ENCODE data around the gene SLCO3A1.
A peak's percentile ranks its signal among the peaks of the same experiment; 100 is the strongest.
"Not testable (repeated sequence)": the region's sequence is repeated elsewhere in the genome, so short reads cannot be mapped to it uniquely, and the experiment has no call there.

The SLCO3A1 gene

DNA sequence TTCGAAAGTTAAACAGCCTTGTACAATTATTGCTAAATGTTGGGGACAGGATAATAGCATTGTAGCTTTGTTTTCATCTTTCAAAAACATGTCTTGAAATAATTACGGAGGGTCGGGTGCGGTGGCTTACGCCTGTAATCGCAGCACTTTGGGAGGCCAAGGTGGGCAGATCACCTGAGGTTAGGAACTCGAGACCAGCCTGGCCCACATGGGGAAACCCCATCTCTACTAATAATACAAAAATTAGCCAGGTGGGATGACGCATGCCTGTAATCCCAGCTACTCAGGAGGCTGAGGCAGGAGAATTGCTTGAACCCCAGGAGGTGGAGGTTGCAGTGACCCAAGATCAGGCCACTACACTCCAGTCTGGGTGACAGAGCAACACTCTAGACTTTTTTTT lies 216.7 kb downstream of the SLCO3A1 start:
- DNase-seq (ENCODE audit: low read depth) = not testable (repeated sequence)

DNA sequence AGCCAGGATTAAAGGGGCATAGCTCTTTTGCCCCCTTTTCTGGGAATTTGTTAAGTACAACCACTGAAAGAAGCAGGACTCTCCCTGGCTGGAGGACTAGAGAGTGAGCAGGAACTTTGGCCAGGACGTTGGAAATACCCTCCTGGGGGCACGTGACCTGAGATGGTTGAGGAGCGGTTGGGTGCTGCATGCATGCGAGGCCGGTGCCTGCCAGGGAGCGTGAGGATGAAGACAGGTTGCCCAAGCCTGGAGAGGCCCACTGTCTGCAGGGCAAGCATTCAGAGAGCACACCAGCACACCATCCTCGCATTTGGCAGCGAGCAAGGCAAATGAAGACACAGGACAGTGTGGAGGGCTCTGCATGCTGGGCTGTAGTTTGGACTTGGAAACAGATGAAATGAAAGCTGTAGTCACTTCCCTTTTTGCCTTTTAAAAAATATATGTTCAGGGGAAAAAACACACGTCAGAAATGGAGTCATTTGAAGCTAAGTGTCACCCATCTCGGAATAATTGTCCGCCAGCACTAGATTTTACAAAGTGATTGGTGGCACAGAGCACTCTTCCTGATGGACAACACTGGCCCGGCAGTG lies 217.6 kb downstream of the SLCO3A1 start:
- no peak for DNase-seq (ENCODE audit: low read depth)

DNA sequence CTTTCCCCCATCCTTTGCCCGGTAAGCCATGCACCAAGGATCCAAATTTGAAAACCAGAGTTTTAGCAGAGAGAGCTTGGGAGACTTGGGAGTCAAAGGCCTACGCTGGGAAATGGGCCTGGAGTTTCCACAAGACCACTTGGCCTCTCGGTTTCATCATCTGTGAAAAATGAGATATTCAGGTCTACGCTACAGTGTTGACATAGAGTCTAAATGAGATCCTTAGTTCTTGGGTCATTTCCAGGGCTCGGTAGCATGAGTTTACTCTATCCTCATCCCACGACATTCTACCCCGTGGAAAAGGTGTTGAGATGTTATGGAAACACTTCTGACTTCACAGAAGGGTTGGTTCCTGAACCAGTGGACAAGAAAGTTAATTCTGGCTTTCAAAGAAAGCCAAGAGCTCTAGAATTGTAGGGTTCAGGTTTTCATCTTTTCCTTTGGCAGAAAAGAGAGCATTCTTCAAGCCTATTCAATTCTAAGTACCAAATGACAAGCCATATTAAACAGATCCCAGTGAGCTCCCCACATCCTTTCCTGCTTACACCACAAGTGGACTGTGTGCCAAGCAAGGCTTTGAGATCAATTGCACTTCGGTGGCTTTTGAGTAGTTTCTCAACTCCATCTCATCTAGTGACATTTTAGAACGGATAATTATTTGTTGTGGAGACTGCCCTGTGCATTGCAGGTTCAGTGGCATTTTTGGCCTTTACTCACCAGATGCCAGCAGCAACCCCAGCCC lies 219.7 kb downstream of the SLCO3A1 start:
- no peak for DNase-seq (ENCODE audit: low read depth)

DNA sequence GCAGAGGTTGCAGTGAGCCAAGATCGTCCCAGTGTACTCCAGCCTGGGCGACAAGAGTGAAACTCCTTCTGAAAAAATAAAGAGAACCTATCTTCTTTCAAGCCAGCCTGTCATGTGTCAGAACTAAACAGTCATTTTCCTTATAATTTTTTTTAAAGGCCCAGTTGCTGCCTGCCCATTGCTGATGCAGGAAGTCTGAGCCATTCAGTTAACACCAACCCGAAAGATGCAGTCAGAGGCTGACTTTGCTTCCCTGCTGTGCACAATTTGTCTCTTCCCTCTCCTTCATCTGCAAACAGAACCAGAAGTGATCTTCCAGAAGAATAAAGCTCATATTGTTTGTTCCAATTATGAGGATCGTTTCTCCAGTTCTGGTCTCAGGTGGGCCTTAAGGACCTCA lies 220.6 kb downstream of the SLCO3A1 start:
- DNase-seq (ENCODE audit: low read depth) = no peak

DNA sequence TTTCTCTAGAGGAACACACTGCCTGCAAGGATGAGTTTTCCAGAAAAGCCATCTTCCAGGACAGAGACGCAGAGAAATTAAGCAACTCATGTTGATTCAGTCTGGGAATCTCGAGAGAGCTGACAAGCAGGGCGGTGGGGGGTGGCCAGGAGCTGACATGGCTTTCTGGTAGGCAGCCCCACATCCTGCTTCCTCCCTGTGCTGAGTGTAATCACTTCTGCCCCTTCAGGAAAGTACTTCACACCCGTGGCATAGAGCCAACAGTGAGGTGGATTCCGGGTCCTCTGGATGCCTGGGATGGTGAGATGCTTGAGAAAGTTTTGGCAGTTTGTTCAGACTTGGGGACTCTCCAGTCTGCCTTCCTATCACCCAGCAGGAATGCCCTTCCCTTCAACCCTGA lies 221.1 kb downstream of the SLCO3A1 start:
- DNase-seq (ENCODE audit: low read depth) = no peak

DNA sequence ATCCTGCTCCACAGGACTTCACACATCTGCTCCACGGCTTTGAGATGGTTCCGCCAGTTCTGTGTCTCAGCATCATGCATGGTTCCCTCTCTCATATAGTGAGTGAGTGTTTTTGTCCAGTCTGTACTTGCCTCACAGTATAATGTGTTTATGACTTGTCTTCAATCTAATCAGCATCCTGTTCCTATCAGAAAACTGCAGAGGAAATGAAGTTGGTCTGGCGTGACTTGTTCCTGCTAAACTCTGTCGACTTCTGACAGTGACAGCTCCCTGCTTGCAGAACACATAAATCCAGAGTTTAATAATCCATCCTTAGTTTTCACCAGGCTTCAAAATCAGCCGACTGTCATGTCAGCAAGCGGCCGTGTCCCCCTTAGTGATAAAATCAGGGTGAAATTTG lies 222.3 kb downstream of the SLCO3A1 start:
- no peak for DNase-seq (ENCODE audit: low read depth)

DNA sequence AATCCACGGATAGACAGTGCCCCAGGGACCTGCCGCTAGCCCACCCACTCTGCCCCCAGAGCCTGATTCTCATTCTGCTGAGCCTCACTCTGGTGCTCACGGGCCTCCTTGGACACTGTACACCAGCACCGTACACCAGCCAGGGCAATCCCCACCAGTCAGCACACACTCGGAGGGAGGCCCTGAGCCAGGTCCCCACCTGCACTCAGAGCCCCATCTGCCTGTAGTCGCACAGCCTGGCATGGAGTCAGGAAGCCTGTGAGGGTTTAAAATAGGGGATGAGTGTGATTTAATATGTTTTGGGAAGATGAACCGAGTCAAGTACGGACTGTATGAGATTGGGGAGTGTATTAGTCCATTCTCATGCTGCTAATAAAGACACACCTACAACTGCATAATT lies 223.0 kb downstream of the SLCO3A1 start:
- DNase-seq (ENCODE audit: low read depth) = no peak

DNA sequence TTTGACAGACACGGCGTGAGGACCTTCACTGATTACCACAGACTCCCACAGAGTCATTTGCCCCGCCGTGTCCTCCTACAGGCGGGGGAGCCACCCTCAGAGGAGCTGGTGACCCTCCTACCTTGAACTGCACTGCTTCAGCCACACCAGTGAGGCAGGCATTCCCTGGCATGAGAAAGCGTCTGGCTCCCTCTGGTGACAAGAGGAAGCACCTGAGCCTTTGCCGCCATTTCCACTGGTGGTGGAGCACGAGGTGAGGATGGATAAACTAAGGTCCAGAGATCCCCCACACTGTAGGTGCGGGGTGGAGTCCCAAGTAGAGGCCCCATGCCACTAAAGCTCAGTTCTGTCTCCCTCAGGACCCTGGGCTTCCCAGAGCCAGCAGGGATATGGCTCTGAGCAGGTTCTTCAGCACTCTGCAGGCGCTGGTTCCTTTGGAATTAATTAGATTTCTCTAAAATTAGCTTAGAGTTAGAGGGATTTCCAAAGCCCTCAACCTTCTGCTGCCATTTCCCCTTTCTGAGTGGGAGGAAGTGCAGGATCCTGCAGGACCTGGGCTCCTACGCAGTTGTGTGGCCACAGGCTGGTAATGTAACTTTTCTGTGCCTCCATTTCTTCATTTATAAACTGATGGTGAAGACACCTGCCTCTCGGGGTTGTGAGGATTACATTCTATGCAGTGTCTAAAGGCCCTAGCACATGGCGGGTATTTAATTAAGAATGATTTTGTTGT lies 224.0 kb downstream of the SLCO3A1 start:
- DNase-seq (ENCODE audit: low read depth) = no peak

DNA sequence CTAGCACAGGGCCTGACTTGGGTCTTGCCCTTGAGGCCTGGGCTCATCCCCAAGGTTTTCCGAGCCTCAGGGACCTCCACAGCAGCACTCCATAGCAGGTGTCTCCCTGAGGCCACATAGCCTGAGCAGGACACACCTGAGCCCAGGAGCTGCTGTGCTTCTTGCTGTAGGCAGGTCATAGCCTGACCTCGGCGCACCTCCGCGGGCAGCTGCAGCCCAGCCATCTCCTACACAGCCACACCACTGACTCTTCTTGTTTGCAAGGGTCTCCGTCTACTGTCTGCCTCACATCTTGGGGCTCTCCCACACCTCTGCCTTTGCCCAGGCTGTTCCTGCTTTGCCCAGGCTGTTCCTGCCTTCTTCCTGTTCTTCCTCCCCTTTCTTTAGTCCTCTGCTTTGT lies 224.8 kb downstream of the SLCO3A1 start:
- DNase-seq (ENCODE audit: low read depth) = no peak

DNA sequence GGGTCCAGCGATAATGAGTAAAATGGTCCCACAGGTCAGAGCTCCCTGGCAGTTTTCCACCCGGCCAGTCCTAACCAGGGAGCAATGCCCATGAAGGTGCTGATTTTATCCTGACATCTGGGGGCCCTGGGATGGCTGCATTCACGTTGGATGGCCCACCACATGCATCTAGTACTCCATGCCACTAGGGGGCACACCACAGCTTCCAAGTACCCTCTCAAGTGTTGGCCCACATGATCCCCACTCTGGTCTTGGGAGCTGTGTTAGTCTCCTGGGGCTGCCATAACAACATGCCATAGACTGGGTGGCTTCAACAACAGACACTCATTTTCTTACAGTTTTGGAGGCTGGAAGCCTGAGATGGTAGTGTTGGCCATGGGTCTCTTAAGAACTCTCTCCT lies 225.5 kb downstream of the SLCO3A1 start:
- no peak for DNase-seq (ENCODE audit: low read depth)

DNA sequence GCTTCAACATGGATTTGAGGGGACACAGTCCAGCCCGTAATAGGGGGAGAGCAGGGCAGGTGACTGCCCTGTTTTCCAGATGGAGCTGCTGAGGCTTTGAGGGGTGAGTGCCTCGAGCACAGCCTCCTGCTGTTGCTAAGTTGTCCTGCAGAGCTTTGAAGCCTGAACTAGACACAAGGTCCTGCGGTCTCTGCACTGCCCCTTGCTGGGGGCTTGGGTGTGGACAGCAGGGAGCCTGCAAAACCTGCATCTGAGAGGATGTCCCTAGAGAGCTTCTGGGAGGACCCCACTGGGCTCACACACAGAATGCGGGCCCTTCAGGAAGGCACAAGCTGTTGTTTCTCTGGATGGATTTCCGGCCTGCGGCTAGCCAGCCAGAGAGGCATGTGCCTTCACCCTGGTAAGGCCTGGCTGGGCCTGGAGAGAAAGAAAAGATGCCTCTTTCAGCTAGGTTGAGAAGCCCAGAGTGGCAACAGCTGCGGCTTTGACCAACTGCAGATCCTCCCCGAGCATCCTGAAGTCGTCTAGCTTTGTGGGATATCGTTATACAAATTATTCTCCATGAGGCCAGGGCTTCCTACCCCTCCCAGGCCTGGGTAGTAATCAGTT lies 226.2 kb downstream of the SLCO3A1 start:
- no peak for DNase-seq (ENCODE audit: low read depth)

DNA sequence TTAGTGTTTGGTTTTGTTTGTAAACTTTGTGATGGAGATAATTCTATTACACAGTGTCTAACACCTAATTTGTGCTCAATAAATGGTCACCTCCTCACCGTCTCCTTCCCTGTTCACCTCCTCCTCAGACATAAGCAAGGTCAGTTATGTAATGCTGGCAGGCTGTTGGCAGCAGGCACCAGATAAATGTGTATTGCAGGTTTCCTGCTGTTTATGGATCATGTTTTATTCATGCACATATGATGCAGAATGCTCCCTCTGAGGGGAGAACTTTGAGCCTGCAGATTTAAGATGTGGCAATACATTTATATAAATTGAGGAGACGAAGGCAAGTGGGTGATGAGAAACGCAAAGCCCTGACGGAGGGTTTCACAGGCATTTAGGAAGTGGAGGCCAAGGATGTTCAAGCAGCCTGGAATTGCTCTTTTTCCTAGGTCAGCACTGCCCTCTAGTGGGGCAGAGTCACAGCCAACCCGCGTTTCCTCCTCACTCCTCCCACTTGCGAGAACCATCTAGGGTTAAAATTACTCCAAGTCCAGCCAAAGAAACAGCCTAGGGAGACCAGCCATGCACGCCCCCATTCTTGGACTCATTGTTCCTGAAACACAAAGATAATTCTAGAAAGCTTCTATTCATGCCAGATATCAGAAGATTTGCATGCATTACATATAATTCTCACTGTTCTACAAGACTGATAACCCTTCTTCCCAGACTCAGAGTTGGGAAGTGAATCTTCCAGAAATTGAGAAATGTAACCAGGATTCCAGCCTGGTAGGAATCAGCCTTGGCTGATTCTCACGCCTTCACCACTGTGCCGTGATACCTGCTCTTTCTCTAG lies 228.7 kb downstream of the SLCO3A1 start:
- peak; percentile 17 for DNase-seq (ENCODE audit: low read depth)

DNA sequence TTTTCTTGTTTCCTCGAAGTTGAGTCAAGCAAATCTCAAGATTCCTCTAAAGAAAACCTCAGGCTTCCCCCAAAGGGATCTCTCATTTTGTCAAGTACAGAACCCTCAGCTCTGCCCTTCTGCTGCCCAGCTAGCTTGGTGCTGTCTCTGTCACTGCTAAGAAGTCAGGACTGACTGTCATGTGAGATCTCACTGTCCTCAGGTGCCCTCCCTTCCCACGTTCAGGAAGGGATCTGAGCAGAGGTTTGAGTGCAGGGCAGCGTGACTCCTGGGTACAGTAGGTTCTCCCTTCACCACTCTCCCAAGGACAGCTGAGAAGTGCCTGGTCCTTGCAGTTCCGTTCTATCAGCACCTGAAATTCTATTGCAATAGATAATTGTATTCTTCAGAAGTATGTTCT lies 229.7 kb downstream of the SLCO3A1 start:
- no peak for DNase-seq (ENCODE audit: low read depth)

DNA sequence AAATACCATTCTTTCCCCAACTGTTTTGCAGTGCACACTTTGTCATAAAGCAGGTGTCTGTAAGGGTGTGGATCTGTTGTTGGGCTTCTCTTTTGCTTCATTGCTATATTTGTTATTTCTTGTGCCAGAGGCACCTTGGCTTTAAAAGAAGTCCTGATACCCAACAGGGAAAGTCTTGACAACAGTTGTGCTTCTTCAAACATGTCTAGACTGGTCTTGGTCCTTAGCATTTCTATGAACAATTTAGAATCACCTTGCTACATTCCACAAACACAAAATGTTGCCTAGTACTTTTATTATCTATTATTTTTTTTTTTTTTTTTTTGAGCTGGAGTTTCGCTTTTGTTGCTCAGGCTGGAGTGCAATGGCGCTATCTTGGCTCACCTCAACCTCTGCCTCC lies 233.7 kb downstream of the SLCO3A1 start:
- no peak for DNase-seq (ENCODE audit: low read depth)

DNA sequence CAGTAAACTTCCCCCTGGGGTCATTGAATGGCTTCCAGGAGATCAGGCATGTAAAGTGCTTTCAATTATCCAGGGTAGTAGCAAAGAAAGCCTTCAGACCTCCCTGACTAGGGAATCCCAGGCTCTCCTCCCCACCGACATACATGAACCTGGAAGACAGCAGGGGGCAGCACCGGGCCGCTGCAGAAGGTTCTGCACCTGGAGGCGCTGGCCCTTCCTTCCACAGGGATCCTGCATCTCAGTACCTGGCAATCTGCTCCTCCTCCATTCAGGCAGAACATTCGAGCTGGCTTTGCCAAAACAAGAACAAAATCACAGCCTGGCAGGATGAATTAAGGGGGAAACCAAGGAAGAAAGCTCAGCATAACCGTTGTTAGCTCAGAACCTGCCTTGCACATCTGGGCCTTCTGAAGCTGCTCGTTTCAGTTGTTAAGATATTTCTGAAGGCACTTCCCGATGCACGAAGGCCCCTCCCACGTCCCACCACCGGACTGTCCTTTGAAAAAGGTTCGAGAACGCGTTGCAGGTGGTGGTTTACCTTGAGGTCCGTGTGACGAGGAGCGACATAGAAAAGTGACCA lies 237.7 kb downstream of the SLCO3A1 start:
- no peak for DNase-seq (ENCODE audit: low read depth)

DNA sequence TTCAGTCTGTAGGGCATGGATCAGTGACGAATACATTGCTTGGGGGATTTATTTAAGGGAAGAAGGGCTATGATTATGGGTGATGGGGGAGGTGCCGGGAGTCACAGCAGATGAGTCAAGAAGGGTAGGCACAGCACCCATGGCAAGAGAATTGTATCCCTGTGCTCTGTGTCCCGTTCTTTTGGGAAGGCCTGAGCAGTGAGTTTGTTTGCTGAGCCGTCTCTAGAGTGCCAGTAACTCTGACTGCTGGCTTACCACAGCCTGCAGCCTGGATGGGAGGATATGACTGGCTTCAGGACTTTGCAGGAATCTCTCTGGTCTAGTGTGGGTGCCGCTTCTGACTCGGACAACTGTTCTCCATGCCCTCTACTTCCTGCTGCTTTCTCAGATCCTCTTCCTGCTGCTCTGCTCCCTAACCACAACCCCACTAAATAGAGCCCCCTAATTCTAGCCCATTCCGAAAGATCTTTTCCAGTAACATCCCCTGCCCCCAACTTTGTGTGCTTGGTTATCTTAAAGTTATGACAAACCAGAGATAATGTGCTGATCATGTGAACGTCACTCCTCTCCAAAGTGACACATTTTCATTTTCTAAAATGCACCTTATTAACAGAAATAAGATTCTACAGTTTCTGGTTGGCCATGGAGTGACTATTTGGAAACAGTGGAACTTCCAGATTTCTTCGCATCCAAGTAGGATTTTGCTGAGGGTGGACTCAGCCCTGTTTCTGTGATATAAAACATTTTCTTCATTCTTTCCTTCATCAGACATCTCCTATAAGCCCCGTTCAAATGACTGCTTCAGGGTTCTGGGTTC lies 239.0 kb downstream of the SLCO3A1 start:
- no peak for DNase-seq (ENCODE audit: low read depth)

DNA sequence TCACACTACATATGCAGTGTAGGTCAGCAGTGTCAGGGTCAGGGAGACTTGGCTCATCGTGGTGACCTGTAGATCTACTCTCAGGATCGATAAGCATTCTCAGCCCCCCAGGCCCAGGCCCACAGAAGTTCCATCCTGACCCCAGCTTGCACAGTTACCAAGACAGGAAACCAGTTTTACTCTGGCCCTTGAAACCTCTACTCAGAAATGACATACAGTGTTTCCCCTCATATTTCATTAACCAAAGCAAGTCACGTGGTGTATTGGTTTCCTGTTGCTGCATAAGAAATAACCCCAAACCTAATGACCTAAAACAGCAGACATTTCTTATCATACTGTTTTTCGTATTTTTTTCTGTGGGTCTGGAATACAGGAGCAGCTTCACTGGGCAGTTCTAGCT lies 242.2 kb downstream of the SLCO3A1 start:
- DNase-seq (ENCODE audit: low read depth) = no peak

DNA sequence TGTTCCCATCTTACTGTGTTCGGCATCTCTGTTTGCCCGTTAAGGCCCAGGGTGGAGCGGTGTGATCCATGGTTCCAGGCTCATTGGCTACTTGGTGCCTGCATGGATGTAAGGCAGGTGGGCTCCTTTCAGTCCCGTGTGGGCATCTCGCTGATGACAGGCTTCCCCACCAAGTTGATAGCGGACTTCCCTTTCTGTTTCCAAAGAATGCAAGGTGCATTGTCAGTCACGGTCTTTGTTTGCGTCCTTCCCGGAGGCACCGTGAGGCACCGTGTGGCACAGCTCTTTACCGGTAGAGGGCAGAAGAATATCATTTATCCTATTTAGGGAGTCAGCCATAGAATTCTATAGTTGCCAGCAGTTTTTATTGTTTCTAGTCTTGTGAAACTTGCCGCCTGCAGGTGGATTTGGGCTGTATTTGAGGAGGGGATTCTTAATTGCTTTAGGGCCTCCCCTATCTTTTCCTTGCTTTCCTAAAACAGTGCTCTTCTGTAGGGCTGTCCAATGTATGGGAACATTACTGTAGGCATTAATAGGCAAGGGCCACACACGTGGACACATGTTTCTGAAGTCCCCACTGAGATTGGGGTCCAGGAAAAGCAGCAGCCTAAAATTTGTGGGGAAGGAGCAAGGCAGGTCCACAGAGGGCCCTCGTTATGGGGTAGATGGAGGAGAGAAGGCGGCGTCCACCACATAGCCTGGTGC lies 244.1 kb downstream of the SLCO3A1 start:
- DNase-seq (ENCODE audit: low read depth) = no peak

DNA sequence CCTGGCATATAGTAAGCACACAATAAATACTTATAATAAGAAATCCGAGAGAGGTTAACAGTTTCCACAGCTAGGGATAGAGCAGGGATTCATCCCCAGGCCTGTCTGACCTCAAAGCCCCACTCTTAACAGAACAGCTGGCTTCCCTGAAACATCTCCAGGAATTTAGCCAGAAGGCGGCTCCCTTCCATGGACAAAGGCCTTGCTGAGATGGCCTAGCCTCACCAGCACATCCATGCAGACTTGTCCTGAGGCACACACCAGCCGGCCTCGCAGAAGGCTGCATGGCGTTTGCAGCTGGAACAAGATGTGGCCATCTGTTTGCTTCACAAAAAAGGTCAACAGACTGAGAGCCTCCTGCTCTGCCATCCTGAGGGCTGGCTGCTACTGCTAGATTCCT lies 245.4 kb downstream of the SLCO3A1 start:
- DNase-seq (ENCODE audit: low read depth) = no peak

DNA sequence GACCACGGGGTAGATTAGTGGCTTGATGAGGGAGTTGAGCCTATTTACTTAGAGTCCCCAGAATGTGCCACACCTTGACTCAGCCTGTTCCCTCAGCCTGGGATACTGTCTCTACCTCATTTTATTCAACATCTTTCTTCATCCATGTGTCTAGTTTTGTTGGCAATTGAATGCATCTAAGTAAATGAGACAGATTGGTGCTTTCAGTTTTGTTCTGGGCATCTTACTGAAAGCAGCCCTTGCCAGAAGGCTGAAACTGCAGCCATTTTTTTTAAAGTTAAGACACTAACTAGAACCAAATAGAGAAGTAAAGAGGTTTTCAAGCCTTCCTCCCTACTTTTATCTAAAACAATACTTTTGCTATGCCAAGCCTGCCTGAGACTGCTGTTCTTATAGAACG lies 246.8 kb downstream of the SLCO3A1 start:
- no peak for DNase-seq (ENCODE audit: low read depth)
